ENCODE results near the gene ZNF776.

Gene ZNF776

GRCh38 chr19:57757941-57758340, 11.3 kb downstream of the ZNF776 start:
- DNase-seq (ENCODE audit: low spot score): no peak
- TF ChIP-seq, protein P1, sequence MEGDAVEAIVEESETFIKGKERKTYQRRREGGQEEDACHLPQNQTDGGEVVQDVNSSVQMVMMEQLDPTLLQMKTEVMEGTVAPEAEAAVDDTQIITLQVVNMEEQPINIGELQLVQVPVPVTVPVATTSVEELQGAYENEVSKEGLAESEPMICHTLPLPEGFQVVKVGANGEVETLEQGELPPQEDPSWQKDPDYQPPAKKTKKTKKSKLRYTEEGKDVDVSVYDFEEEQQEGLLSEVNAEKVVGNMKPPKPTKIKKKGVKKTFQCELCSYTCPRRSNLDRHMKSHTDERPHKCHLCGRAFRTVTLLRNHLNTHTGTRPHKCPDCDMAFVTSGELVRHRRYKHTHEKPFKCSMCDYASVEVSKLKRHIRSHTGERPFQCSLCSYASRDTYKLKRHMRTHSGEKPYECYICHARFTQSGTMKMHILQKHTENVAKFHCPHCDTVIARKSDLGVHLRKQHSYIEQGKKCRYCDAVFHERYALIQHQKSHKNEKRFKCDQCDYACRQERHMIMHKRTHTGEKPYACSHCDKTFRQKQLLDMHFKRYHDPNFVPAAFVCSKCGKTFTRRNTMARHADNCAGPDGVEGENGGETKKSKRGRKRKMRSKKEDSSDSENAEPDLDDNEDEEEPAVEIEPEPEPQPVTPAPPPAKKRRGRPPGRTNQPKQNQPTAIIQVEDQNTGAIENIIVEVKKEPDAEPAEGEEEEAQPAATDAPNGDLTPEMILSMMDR (IDR thresholded peaks at IDR 0.05; ENCODE audit: extremely low read depth, missing control alignments): no peak

DNA sequence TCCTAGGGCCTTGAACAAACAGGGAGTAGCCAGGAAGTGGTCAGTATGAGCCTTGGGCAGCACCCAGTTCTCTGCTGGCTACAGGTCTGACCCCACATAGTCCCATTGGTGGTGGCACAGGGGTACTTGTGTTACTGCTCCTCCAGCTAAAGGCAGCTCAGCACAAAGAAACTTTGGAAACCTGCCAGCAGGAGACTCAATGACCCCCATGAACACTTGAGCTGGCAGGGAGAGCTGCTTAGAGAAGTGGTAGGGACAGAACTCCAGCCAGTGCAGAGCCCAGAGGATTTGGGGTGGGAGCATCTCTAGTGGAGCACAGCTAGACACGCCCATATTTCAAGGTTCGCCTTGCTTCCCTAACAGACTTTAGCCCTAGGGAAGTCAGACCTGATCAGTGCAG, 12.5 kb downstream of the ZNF776 start:
- DNase-seq (ENCODE audit: low spot score): no peak
- TF ChIP-seq, protein P1 (IDR thresholded peaks at IDR 0.05; ENCODE audit: extremely low read depth, missing control alignments): no peak

DNA sequence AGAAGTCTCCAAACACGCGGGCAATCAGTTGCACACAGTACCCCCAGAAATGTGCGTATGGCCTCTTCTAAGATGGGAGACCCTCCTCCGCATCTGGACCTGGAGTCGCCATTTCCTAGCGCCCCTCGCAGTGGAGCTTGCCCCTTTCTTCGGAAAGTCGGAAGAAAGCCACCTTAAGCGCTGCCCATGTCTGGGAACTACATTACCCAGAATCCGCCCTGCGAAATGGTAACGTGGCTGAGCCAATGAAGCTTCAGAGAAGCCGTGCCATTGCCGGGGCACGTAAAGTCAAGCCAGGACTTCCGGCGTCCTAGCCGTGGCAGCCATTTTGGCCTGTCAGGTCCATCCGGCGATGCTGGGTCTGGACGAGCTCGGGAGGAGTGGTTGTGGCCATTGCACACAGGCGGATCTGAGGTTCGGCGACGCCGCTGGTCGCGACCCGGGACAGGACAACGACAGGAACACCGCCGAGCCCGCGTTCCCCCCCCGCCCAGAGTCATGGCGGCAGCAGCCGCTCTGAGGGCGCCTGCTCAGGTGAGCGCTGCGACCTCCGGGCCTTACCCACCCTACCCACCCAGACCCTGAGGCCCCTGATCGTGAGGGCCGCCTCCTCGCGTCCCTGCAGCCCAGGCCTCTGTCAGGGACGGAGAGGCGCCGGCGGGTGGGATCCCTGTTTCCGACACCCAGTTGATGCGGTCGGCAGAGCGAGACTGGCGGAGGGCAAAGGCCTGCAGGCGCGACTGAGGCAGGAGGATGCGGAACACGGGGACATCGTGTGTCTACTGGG, 22.9 kb downstream of the ZNF776 start, which contains the start of gene ZNF586:
Gene ZNF586, plus strand, starts transcription at position 332 of the 787 bp plus-strand sequence. Its CDS starts 167 bp downstream, at position 499.
- TF ChIP-seq, protein P1 (IDR thresholded peaks at IDR 0.05; ENCODE audit: extremely low read depth, missing control alignments): no peak

DNA sequence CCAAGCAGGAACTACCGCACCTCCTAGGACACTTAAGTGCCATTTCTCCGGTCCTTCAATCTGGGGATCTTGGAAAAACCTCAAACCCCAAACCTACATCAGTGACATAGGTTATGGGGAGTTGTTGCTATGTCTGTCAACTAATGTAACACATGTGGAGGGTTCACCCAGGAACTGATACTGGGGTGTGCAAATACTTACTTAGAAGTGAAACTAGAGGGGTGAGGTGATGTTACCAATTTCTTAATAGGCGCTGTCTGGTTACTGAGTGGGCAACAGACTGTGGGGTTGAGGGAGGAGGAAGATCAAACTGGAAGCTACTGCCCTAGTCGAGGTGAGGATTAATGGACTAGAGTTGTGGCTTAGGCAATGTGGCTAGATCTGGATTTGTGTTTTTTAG, 24.8 kb downstream of the ZNF776 start:
- TF ChIP-seq, protein P1 (IDR thresholded peaks at IDR 0.05; ENCODE audit: extremely low read depth, missing control alignments): no peak

More for the DNA sequence above, 22.9 kb downstream of the ZNF776 start, which contains the start of gene ZNF586:
- DNase-seq (ENCODE audit: low spot score): peak; percentile 93

GRCh38 chr19:57773488-57773887, 26.9 kb downstream of the ZNF776 start:
- no peak for DNase-seq (ENCODE audit: low spot score)
- TF ChIP-seq, protein P1 (IDR thresholded peaks at IDR 0.05; ENCODE audit: extremely low read depth, missing control alignments): no peak

More for the DNA sequence above, 24.8 kb downstream of the ZNF776 start:
- DNase-seq (ENCODE audit: low spot score): no peak

DNA sequence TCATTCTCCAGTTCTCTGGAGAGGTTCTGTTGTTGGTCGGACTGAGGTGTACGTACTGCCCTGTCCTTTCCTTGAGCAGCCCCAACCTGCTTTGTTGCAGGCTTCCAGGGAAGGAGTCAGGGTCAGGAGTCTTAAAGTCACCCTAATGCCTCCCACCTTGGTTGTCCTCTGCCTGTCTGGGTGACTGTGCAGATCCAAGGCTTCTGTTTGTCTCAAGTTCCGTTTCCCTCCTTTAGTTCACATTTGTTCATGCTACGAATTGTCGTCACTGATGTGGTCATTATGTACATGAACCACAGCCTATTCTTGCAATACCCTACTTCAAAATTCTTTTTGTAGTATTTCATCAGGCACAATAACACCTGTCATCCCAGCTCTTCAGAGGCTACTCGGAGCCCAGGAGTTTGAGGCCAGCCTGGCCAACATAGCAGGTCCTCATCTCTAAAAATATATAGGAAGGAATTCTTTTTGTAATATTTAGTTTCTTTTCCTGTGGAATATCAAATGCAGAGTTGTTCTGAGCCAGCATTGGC, 30.2 kb downstream of the ZNF776 start:
- TF ChIP-seq, protein P1 (IDR thresholded peaks at IDR 0.05; ENCODE audit: extremely low read depth, missing control alignments): no peak
- no peak for DNase-seq (ENCODE audit: low spot score)

DNA sequence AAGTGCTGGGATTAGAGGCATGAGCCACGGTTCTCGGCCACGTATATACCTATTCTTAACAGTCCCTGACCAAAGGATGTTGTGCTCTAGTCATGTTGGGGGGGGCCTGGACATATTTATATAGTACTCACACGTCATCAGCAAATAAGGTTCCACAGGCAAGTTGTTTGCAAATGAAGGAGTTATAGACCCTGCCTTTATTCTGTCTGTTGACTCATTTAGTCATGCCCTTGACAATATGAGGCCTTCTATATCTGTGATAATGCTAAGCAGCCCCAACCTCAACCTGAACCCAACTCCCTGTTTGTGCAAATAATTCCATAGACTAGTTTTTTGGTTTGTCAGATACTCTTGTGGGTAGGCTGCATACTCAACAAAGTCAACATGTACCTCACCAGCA, 31.7 kb downstream of the ZNF776 start:
- no peak for DNase-seq (ENCODE audit: low spot score)
- TF ChIP-seq, protein P1 (IDR thresholded peaks at IDR 0.05; ENCODE audit: extremely low read depth, missing control alignments): no peak
